Activated naive CD8-positive, alpha-beta T cell treated with anti-CD3 and anti-CD28 coated beads, Interleukin-2, amount 10 ng/mL, durations not matched to agents 7 days and 5 days (primary cell): Measurements from ENCODE around the gene PSEN2. TPM values are rescaled to one million over a fixed set of nuclear protein-coding genes. Genes with fewer than 3 reads are reported as not detected.
"Not testable (repeated sequence)": the region's sequence is repeated elsewhere in the genome, so short reads cannot be mapped to it uniquely, and the experiment has no call there.

ENCODE experiments used
- ATAC-seq: fragments of 150-1000 bp; cut with Tn5 transposase; one replicate; pipeline ENCODE4 v1.10.0; 2021; ENCODE audit warnings: low read depth, moderate library complexity
- POLR2A ChIA-PET: fragments of 350-600 bp; sonication (Branson Sonifier 250); formaldehyde crosslinking; loops from one replicate; lab custom pipeline; 2021; ENCODE audit warnings: antibody characterized with exemption; lab: Charles Lee
- DNase-seq: peaks from one replicate; pipeline ENCODE4 v3.0.0; 2021
- H3K27ac Mint-ChIP-seq: one replicate; pipeline ENCODE4 v1.8.0; 2022; ENCODE audit warnings: mild to moderate bottlenecking, mixed read lengths
- H3K27me3 Mint-ChIP-seq: one replicate; pipeline ENCODE4 v1.8.0; 2022; ENCODE audit warnings: mild to moderate bottlenecking, moderate library complexity, mixed read lengths
- H3K36me3 Mint-ChIP-seq: one replicate; pipeline ENCODE4 v1.8.0; 2021; ENCODE audit warnings: mild to moderate bottlenecking, mixed read lengths
- H3K4me1 Mint-ChIP-seq: one replicate; pipeline ENCODE4 v1.8.0; 2021; ENCODE audit warnings: mixed read lengths
- H3K4me3 Mint-ChIP-seq: one replicate; pipeline ENCODE4 v1.8.0; 2022; ENCODE audit warnings: mild to moderate bottlenecking, moderate library complexity, mixed read lengths
- H3K9me3 Mint-ChIP-seq: one replicate; pipeline ENCODE4 v1.8.0; 2021; ENCODE audit warnings: mixed read lengths
- total RNA-seq, 2 experiments: library from RNA; stranded (reverse); gene quantifications; one replicate each; pipeline ENCODE4 v1.2.3, GENCODE V29; 2021

PSEN2 gene
- total RNA-seq, 2 experiments from 2014 or later, result 6.4 to 7.2 TPM

DNA sequence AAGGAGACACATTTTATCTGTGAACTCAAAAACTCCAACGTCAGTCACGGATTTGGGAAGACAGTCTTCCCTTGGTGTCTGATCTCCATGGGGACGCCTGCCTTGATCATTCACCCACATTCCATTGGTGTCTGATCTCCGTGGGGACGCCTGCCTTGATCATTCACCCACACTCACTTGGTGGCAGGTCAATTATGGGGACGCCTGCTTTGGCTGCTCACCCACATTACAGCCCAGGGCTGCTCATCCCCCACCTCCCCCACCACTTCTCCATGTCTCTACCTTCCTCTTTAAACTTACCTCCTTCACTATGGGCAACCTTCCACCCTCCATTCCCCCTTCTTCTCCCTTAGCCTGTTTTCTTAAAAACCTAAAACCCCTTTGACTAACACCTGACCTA is 36.2 kb upstream of the PSEN2 start:
- ATAC-seq, H3K4me1 Mint-ChIP-seq, H3K27me3 Mint-ChIP-seq, H3K36me3 Mint-ChIP-seq, H3K4me3 Mint-ChIP-seq, POLR2A ChIA-PET, DNase-seq, H3K9me3 Mint-ChIP-seq, H3K27ac Mint-ChIP-seq: not testable (repeated sequence)

DNA sequence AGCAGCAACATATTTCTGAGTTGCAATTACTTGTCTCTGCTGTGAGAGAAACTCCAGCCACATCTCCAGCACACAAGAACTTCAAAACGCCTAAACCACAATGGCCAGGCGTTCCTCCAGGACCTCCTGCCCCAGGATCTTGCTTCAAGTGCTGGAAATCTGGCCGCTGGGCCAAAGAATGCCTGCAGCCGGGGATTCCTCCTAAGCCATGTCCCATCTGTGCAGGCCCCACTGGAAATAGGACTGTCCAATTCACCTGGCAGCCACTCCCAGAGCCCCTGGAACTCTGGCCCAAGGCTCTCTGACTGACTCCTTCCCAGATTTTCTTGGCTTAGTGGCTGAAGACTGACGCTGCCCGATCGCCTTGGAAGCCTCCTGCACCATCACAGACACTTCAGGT is 35.0 kb upstream of the PSEN2 start:
- H3K27me3 Mint-ChIP-seq, DNase-seq, H3K27ac Mint-ChIP-seq, POLR2A ChIA-PET, H3K9me3 Mint-ChIP-seq, ATAC-seq, H3K4me1 Mint-ChIP-seq, H3K4me3 Mint-ChIP-seq, H3K36me3 Mint-ChIP-seq: not testable (repeated sequence)

DNA sequence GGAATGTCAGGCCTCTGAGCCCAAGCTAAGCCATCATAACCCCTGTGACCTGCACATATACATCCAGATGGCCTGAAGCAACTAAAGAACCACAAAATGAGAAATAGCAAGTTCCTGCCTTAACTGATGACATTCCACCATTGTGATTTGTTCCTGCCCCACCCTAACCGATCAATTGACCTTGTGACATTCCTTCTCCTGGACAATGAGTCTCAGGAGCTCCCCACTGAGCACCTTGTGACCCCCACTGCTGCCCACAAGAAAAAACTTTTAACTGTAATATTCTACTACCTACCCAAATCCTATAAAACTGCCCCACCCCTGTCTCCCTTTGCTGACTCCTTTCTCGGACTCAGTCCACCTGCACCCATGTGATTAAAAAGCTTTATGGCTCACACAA is 32.5 kb upstream of the PSEN2 start:
- H3K4me3 Mint-ChIP-seq, DNase-seq, POLR2A ChIA-PET, H3K27ac Mint-ChIP-seq, H3K4me1 Mint-ChIP-seq, H3K27me3 Mint-ChIP-seq, H3K9me3 Mint-ChIP-seq, ATAC-seq, H3K36me3 Mint-ChIP-seq: not testable (repeated sequence)

DNA sequence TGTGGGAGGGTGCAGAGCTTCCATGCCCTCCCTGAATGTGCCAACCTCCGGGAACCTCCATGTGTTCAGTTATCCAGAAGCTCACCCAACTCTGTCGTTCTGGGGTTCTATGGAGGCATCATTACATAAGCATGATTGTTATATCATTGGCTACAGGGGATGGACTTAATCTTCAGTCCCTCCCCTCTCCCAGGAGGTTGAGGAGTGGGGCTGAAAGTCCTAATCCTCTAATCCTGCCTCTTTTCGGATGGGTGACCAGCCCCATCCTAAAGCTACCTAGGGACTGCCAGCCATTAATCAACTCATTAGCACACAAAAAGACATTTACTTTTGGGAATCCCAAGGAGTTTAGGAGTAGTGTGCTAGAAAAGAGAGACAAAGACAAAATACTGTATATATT is 32.0 kb upstream of the PSEN2 start:
- H3K4me3 Mint-ChIP-seq, result no peak overlapping the region
- H3K27me3 Mint-ChIP-seq, result peaks cover 2% of the 10 kb centered on the region
- ATAC-seq (no peak), DNase-seq (no peak)
- no peak overlapping the region for H3K27ac Mint-ChIP-seq
- no peaks in the 10 kb centered on the region for H3K36me3 Mint-ChIP-seq
- POLR2A ChIA-PET, result no interaction called here
- H3K9me3 Mint-ChIP-seq, result peaks cover 6% of the 10 kb centered on the region
- H3K4me1 Mint-ChIP-seq, result no peaks in the 10 kb centered on the region

DNA sequence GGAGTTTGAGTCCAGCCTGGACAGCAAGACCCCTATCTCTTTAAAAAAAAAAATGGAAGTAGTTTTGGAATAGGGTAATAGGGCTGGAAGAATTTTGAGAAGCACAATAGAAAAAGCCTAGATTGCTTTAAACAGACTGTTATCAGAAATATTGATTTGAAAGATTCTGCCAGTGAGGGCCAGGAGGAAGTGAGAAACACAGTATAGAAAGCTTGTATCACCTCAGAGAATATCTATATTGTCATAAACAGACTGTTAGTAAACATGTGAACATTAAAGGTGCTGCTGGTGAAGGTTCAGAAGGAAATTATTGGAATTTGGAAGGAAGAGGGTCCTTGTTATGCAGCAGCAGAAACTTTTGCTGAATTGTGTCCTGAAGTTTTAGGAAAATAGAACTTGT is 24.8 kb upstream of the PSEN2 start:
- POLR2A ChIA-PET, result no interaction called here

GRCh38 chr1:226846786-226847185 is 23.6 kb upstream of the PSEN2 start:
- H3K27ac Mint-ChIP-seq, result no peak overlapping the region
- no peak for ATAC-seq
- no peaks in the 10 kb centered on the region for H3K36me3 Mint-ChIP-seq
- no peaks in the 10 kb centered on the region for H3K27me3 Mint-ChIP-seq
- H3K4me1 Mint-ChIP-seq, result peaks cover 9% of the 10 kb centered on the region
- H3K4me3 Mint-ChIP-seq, result no peak overlapping the region
- no peak for DNase-seq
- no peaks in the 10 kb centered on the region for H3K9me3 Mint-ChIP-seq
- POLR2A ChIA-PET, result no interaction called here

More for the DNA sequence above, 24.8 kb upstream of the PSEN2 start:
- no peaks in the 10 kb centered on the region for H3K27me3 Mint-ChIP-seq
- no peaks in the 10 kb centered on the region for H3K9me3 Mint-ChIP-seq
- DNase-seq, result no peak
- no peak for ATAC-seq
- no peaks in the 10 kb centered on the region for H3K36me3 Mint-ChIP-seq
- no peak overlapping the region for H3K27ac Mint-ChIP-seq
- no peak overlapping the region for H3K4me3 Mint-ChIP-seq
- H3K4me1 Mint-ChIP-seq, result peaks cover 9% of the 10 kb centered on the region

- H3K27ac Mint-ChIP-seq, result not testable (repeated sequence)
Observed at GRCh38 chr1:226854548-226854947, 15.9 kb upstream of the PSEN2 start.

GRCh38 chr1:226862890-226863289 is 7.5 kb upstream of the PSEN2 start:
- Mint-ChIP-seq H3K27ac (no peak overlapping the region), H3K27me3 (peaks cover 10% of the 10 kb centered on the region)

More at GRCh38 chr1:226854548-226854947, 15.9 kb upstream of the PSEN2 start:
- H3K9me3 Mint-ChIP-seq, H3K36me3 Mint-ChIP-seq, ATAC-seq, DNase-seq, H3K4me1 Mint-ChIP-seq, H3K27me3 Mint-ChIP-seq, H3K4me3 Mint-ChIP-seq: not testable (repeated sequence)
- POLR2A ChIA-PET, result interaction anchor here (0.6 kb wide), 1 partner anchor 13 kb away, joined by 4 read pairs; no protein-coding TSS in a partner anchor

GRCh38 chr1:226863446-226863845 is 7.0 kb upstream of the PSEN2 start:
- H3K9me3 Mint-ChIP-seq, result no peaks in the 10 kb centered on the region
- peak; percentile 22 for ATAC-seq
- H3K27me3 Mint-ChIP-seq, result peaks cover 13% of the 10 kb centered on the region
- H3K36me3 Mint-ChIP-seq, result no peaks in the 10 kb centered on the region
- no peak overlapping the region for H3K27ac Mint-ChIP-seq
- POLR2A ChIA-PET, result interaction anchor here (1.4 kb wide), 1 partner anchor 19 kb away, joined by 3 read pairs; no protein-coding TSS in a partner anchor
- H3K4me3 Mint-ChIP-seq, result no peak overlapping the region
- no peak for DNase-seq
- H3K4me1 Mint-ChIP-seq, result peaks cover 6% of the 10 kb centered on the region

More at GRCh38 chr1:226862890-226863289, 7.5 kb upstream of the PSEN2 start:
- no peak for ATAC-seq
- POLR2A ChIA-PET, result interaction anchor here (1.4 kb wide), 1 partner anchor 20 kb away, joined by 3 read pairs; no protein-coding TSS in a partner anchor
- Mint-ChIP-seq H3K36me3 (no peaks in the 10 kb centered on the region), H3K4me3 (no peak overlapping the region), H3K4me1 (peaks cover 6% of the 10 kb centered on the region), H3K9me3 (no peaks in the 10 kb centered on the region)
- DNase-seq, result no peak

GRCh38 chr1:226864311-226864710 is 6.1 kb upstream of the PSEN2 start:
- no peak overlapping the region for H3K27ac Mint-ChIP-seq
- no peaks in the 10 kb centered on the region for H3K36me3 Mint-ChIP-seq
- H3K27me3 Mint-ChIP-seq, result peaks cover 21% of the 10 kb centered on the region
- no peak for DNase-seq
- no peak overlapping the region for H3K4me3 Mint-ChIP-seq
- POLR2A ChIA-PET, result no interaction called here
- peaks cover 6% of the 10 kb centered on the region for H3K4me1 Mint-ChIP-seq
- H3K9me3 Mint-ChIP-seq, result no peaks in the 10 kb centered on the region
- ATAC-seq, result no peak

DNA sequence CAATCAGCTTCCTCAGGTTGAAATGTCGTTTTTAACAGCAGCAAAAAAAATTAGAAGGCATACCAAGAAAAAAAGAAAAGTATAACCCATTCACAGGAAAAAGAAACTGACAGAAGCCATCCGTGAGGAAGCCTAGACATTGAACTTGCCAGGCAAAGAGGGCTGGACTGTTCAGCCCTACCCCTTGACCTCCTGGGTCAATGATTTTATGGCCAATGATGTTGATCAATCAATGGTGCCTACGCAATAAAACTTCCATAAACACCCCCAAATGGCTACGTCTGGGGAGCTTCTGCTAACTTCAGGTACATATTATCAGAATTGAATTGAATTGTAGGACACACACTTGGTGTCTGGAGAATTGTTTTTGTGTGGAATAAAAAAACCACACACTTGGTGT is 4.8 kb upstream of the PSEN2 start:
- no peaks in the 10 kb centered on the region for H3K9me3 Mint-ChIP-seq
- DNase-seq, result no peak
- H3K27ac Mint-ChIP-seq, result no peak overlapping the region
- H3K4me3 Mint-ChIP-seq, result no peak overlapping the region
- POLR2A ChIA-PET, result no interaction called here
- no peaks in the 10 kb centered on the region for H3K36me3 Mint-ChIP-seq
- peaks cover 29% of the 10 kb centered on the region for H3K27me3 Mint-ChIP-seq
- no peak for ATAC-seq
- peaks cover 8% of the 10 kb centered on the region for H3K4me1 Mint-ChIP-seq

- peaks cover 8% of the 10 kb centered on the region for H3K4me1 Mint-ChIP-seq
- no peak for ATAC-seq
- no peaks in the 10 kb centered on the region for H3K36me3 Mint-ChIP-seq
- no peak for DNase-seq
- H3K9me3 Mint-ChIP-seq, result no peaks in the 10 kb centered on the region
- H3K27me3 Mint-ChIP-seq, result peaks cover 41% of the 10 kb centered on the region
- no peak overlapping the region for H3K4me3 Mint-ChIP-seq
- POLR2A ChIA-PET, result no interaction called here
- H3K27ac Mint-ChIP-seq, result no peak overlapping the region
Observed at GRCh38 chr1:226867461-226868054, 2.9 kb upstream of the PSEN2 start.

DNA sequence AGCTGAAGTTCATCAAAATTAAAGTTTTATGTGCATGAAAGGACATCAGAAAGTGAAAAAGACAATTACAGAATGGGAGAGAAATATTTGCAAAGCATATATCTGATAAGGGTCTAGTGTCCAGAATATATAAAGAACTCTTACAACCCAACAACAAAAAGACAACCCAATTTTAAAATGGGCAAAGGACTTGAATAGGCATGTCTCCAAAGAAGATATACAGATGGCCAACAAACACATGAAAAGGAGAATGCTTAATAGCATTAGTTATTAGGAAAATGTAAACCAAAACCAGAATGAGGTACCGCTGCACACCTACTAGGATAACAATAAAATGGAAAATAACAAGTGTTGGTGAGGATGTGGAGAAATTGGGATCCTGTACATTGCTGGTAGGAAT is 1.7 kb upstream of the PSEN2 start:
- no peak for DNase-seq
- peaks cover 2% of the 10 kb centered on the region for H3K4me1 Mint-ChIP-seq
- POLR2A ChIA-PET, result no interaction called here
- ATAC-seq, result no peak
- H3K9me3 Mint-ChIP-seq, result no peaks in the 10 kb centered on the region
- H3K27me3 Mint-ChIP-seq, result peaks cover 41% of the 10 kb centered on the region
- H3K27ac Mint-ChIP-seq, result no peak overlapping the region
- H3K4me3 Mint-ChIP-seq, result no peak overlapping the region
- H3K36me3 Mint-ChIP-seq, result no peaks in the 10 kb centered on the region

GRCh38 chr1:226870026-226870400 is 403 bp upstream of the PSEN2 start:
- Mint-ChIP-seq H3K4me1 (peaks cover 5% of the 10 kb centered on the region), H3K4me3 (peak overlapping the region; percentile 80), H3K27ac (peak overlapping the region; percentile 25), H3K9me3 (no peaks in the 10 kb centered on the region), H3K27me3 (peaks cover 41% of the 10 kb centered on the region), H3K36me3 (no peaks in the 10 kb centered on the region)
- POLR2A ChIA-PET, result interaction anchor here (0.6 to 1.0 kb wide), 3 partner anchors 13 to 71 kb away, joined by 4 to 5 read pairs (median 5); partner anchors contain the start of gene COQ8A
- ATAC-seq (no peak), DNase-seq (no peak)
